PC-9 (cell line): ENCODE data around the gene GH1. TPM values are rescaled to one million over a fixed set of nuclear protein-coding genes. Genes with fewer than 3 reads are reported as not detected.

Source experiments
- BruUV-seq: library from RNA; stranded (reverse); fragments of 400-500 nt; replicated peaks from 2 replicates; lab custom pipeline; 2021; lab: Mats Ljungman, UMichigan
- CTCF ChIA-PET: fragments of 300-600 bp; sonication (Branson Sonifier 250); formaldehyde crosslinking; loops from one replicate; lab custom pipeline; 2022; ENCODE audit warnings: antibody characterized with exemption; lab: Charles Lee
- POLR2A ChIA-PET: fragments of 300-600 bp; sonication (Branson Sonifier 250); formaldehyde crosslinking; loops from one replicate; lab custom pipeline; 2022; ENCODE audit warnings: antibody characterized with exemption; ENCODE audit not compliant: unreplicated experiment; lab: Charles Lee
- DNase-seq, 2 experiments: peaks; one replicate each; pipeline versions ENCODE4 v3.0.0 to v3.0.0-alpha.2; 2015 to 2022; ENCODE audit warnings: mixed read lengths in 1 of 2
- H2AFZ ChIP-seq: fragments of 200-600 bp; sonication (generic); 2 replicates; pipeline ENCODE4 v1.8.1; 2017; ENCODE audit warnings: antibody characterized with exemption
- H3F3A ChIP-seq: fragments of 200-600 bp; sonication (generic); 2 replicates; pipeline ENCODE4 v1.8.1; 2017; ENCODE audit warnings: antibody characterized with exemption, mild to moderate bottlenecking, low read depth; ENCODE audit not compliant: insufficient read depth
- H3K27ac ChIP-seq: fragments of 200-600 bp; sonication (generic); 2 replicates; pipeline ENCODE4 v1.6.1; 2016; ENCODE audit warnings: mixed run types
- H3K27me3 ChIP-seq: fragments of 200-600 bp; sonication (generic); 2 replicates; pipeline ENCODE4 v1.6.1; 2016; ENCODE audit warnings: low read depth, mixed run types; ENCODE audit not compliant: insufficient read depth
- H3K36me3 ChIP-seq: fragments of 200-600 bp; sonication (generic); 2 replicates; pipeline ENCODE4 v1.6.1; 2016; ENCODE audit warnings: low read depth, mixed run types
- H3K4me1 ChIP-seq: fragments of 200-600 bp; sonication (generic); replicated peaks from 2 replicates; pipeline ENCODE4 v1.6.1; 2016; ENCODE audit warnings: mixed run types; ENCODE audit not compliant: insufficient read depth
- H3K4me2 ChIP-seq: fragments of 200-600 bp; sonication (generic); 2 replicates; pipeline ENCODE4 v1.6.1; 2017; ENCODE audit warnings: mixed run types
- H3K4me3 ChIP-seq: fragments of 200-600 bp; sonication (generic); 2 replicates; pipeline ENCODE4 v1.6.1; 2016; ENCODE audit warnings: mixed run types
- H3K79me2 ChIP-seq: fragments of 200-600 bp; sonication (generic); 2 replicates; pipeline ENCODE4 v1.6.1; 2017; ENCODE audit warnings: low read depth, mixed run types
- H3K9me2 ChIP-seq: fragments of 200-600 bp; sonication (generic); 2 replicates; pipeline ENCODE4 v1.8.1; 2017; ENCODE audit warnings: mild to moderate bottlenecking; ENCODE audit not compliant: insufficient read depth
- H3K9me3 ChIP-seq: fragments of 200-600 bp; sonication (generic); 2 replicates; pipeline ENCODE4 v1.8.1; 2016; ENCODE audit warnings: low read depth; ENCODE audit not compliant: insufficient read depth
- H4K20me1 ChIP-seq: fragments of 200-600 bp; sonication (generic); 2 replicates; pipeline ENCODE4 v1.8.1; 2017; ENCODE audit not compliant: insufficient read depth
- EZH2 ChIP-seq: fragments of 200-600 bp; sonication (generic); IDR thresholded peaks from 2 replicates; pipeline ENCODE4 v1.8.0; 2017; ENCODE audit warnings: antibody characterized with exemption, low read depth
- intact Hi-C: fragments of 100-400 bp; cut with micrococcal nuclease; formaldehyde crosslinking; loops from one replicate; pipeline ENCODE4 v1.10.0; 2022; ENCODE audit not compliant: unreplicated experiment
- total RNA-seq: library from RNA; stranded (reverse); gene quantifications from 2 replicates; pipeline ENCODE4 v1.2.3, GENCODE V29; 2021
- TF ChIP-seq, protein P1 (sequence below): fragments of 200-600 bp; sonication (generic); conservative IDR thresholded peaks from 2 replicates; pipeline ENCODE4 v1.6.1; 2017; ENCODE audit warnings: mixed run types, antibody characterized with exemption, mild to moderate bottlenecking, moderate library complexity

Gene GH1
- total RNA-seq, 1 experiment from 2014 or later, result not detected

DNA sequence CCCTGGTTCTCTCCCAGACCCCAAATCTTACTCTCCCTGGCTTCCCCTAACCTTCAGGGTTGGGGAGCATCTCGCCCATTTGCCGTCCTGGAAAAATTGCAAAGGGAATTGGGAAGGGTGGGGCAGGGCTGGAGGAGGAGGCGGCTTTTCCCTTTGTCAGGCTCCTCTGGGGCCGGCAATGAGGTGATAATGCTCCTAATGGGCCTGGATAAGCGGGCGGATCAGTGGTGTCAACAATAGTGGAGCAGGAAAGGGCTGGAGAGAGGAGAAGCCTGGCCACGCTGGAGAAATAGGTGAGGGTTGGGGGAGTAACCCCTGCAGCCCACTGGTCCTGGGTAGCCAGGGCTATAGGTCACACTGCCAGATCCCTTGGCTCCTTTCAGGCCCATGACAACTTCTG is 41.8 kb upstream of the GH1 start:
- peak overlapping the region; percentile 76; the same call in 1 of the 2 replicates for H3K4me2 ChIP-seq
- H3K4me3 ChIP-seq, result no peak overlapping the region
- H4K20me1 ChIP-seq, result no peaks in the 10 kb centered on the region
- POLR2A ChIA-PET, result no interaction called here
- CTCF ChIA-PET, result no interaction called here
- no TSS peak for BruUV-seq
- intact Hi-C loops, result no loop called here
- H2AFZ ChIP-seq, result no peak overlapping the region
- H3K9me3 ChIP-seq, result no peaks in the 10 kb centered on the region
- no peak for DNase-seq
- TF ChIP-seq EZH2, result no peak
- TF ChIP-seq, protein P1, sequence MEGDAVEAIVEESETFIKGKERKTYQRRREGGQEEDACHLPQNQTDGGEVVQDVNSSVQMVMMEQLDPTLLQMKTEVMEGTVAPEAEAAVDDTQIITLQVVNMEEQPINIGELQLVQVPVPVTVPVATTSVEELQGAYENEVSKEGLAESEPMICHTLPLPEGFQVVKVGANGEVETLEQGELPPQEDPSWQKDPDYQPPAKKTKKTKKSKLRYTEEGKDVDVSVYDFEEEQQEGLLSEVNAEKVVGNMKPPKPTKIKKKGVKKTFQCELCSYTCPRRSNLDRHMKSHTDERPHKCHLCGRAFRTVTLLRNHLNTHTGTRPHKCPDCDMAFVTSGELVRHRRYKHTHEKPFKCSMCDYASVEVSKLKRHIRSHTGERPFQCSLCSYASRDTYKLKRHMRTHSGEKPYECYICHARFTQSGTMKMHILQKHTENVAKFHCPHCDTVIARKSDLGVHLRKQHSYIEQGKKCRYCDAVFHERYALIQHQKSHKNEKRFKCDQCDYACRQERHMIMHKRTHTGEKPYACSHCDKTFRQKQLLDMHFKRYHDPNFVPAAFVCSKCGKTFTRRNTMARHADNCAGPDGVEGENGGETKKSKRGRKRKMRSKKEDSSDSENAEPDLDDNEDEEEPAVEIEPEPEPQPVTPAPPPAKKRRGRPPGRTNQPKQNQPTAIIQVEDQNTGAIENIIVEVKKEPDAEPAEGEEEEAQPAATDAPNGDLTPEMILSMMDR, result no peak
- no peaks in the 10 kb centered on the region for H3K27me3 ChIP-seq
- H3K27ac ChIP-seq, result no peak overlapping the region
- no peaks in the 10 kb centered on the region for H3K79me2 ChIP-seq
- H3K9me2 ChIP-seq, result no peaks in the 10 kb centered on the region
- no peaks in the 10 kb centered on the region for H3K36me3 ChIP-seq
- peaks cover 14% of the 10 kb centered on the region for H3K4me1 ChIP-seq
- peaks cover 12% of the 10 kb centered on the region for H3F3A ChIP-seq

DNA sequence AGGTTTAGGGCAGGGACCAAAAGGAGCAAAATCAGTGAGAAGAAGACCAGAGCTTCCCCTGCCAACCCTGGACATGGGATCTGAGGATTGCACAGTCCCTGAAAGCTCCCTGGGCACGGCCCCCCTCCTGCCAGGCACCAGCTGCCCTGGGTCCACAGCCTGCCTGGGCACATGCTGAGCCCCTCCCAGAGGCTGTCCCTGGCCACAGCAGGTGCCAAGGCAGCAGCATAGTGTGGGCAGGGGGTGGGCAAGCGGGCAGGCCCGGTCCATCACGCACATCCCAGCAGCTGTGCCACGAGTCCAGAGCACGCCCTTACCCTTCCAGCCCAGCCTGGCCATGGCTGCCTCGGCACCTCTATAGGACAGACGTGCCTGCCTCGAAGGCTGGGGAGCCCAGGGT is 41.4 kb upstream of the GH1 start:
- Histone ChIP-seq H3K79me2 (no peaks in the 10 kb centered on the region), H3K4me2 (0 out of 2 replicates have a peak overlapping the region, but pooled peaks have one; percentile 76), H3K4me3 (no peak overlapping the region), H3K36me3 (no peaks in the 10 kb centered on the region), H2AFZ (no peak overlapping the region), H3K27ac (no peak overlapping the region), H3F3A (peaks cover 12% of the 10 kb centered on the region), H4K20me1 (no peaks in the 10 kb centered on the region), H3K9me3 (no peaks in the 10 kb centered on the region), H3K4me1 (peaks cover 14% of the 10 kb centered on the region), H3K27me3 (no peaks in the 10 kb centered on the region), H3K9me2 (no peaks in the 10 kb centered on the region)
- DNase-seq, result no peak
- POLR2A ChIA-PET, result no interaction called here
- intact Hi-C loops, result no loop called here
- no TSS peak for BruUV-seq
- CTCF ChIA-PET, result no interaction called here
- TF ChIP-seq, protein P1, result no peak
- TF ChIP-seq EZH2, result no peak

DNA sequence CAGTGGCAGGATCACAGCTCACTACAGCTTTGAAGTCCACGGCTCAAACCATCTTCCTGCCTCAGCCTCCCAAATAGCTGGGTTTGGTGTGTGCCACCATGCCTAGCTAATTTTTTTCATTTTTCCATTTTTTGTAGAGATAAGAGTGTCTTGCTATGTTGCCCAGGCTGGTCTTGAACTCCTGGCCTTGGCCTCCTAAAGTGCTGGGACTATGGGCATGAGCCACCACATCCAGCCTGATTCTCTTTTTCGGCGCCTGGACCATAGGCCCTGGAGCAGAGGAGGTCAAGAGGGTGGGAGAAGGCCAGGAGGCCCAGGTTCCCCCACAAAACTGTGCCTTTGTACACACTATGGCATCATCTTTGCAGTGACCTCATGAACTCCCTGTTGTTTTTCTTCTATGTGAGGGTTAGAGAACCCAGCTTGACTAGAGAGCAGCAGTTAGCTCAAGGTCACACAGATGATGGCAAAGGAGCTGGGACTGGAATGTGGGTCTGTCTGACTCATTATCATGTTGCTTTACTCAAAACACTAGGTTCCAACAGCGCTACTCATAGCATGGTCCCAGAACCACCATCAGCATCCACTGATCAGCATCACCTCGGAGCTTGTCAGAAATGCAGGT is 37.8 kb upstream of the GH1 start:
- no peak overlapping the region for H3K4me2 ChIP-seq
- no peaks in the 10 kb centered on the region for H3K79me2 ChIP-seq
- TF ChIP-seq EZH2, result no peak
- TF ChIP-seq, protein P1, result no peak
- intact Hi-C loops, result no loop called here
- DNase-seq, result no peak
- H4K20me1 ChIP-seq, result no peaks in the 10 kb centered on the region
- H3K9me2 ChIP-seq, result no peaks in the 10 kb centered on the region
- ChIA-PET POLR2A (no interaction called here), CTCF (no interaction called here)
- H3K4me3 ChIP-seq, result no peak overlapping the region
- BruUV-seq, result no TSS peak
- H3K27ac ChIP-seq, result no peak overlapping the region
- no peaks in the 10 kb centered on the region for H3K36me3 ChIP-seq
- no peak overlapping the region for H2AFZ ChIP-seq
- H3K27me3 ChIP-seq, result no peaks in the 10 kb centered on the region; the same call in 1 of the 2 replicates
- no peaks in the 10 kb centered on the region for H3F3A ChIP-seq
- H3K9me3 ChIP-seq, result no peaks in the 10 kb centered on the region
- peaks cover 12% of the 10 kb centered on the region for H3K4me1 ChIP-seq
